ENCODE results near the gene TMC5. TPM values are rescaled to one million over a fixed set of nuclear protein-coding genes. Genes with fewer than 3 reads are reported as not detected.
"Not testable (repeated sequence)": the region's sequence is repeated elsewhere in the genome, so short reads cannot be mapped to it uniquely, and the experiment has no call there.

Gene TMC5
- polyA plus RNA-seq, 4 donors: 0.43 to 0.72 (median 0.51) TPM

DNA sequence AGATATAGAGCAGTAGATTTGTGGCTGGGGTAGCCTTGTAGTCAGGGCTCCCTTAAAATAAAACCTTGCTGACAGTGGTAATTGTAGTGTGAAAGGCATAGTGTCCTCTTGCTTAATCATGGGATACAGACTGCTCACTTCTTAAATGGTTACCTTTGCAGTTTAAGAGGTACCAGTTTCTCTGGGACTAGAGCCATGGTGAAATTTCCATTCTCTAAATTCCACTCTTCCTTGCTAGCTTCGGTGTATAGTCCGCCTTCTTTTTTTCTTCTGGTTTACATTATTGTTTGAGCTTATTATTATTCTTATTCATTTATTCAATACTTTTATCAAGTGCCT, 107.7 kb downstream of the TMC5 start:
- no peak for DNase-seq (ENCODE audit: low read depth in 4 of 4, low spot score in 3 of 4)

DNA sequence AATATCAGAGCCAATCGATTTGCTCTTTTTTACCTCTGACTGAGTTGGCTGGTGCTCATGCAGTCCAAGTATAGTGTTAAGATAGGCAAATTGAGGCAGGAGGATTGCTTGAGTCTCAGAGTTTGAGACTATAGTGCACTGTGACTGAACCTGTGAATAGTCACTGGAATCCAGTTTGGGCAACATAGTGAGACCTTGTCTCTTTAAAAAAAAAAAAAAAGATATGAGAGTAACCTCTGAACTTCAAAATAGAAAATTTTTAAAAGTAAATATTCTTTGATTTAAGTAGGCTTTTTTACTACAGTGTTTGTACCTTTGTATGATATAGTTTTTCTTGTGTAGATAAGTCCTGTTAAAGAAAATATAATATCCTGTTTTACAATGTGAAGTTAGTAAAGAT, 109.5 kb downstream of the TMC5 start:
- DNase-seq (ENCODE audit: low read depth in 4 of 4, low spot score in 3 of 4): no peak

DNA sequence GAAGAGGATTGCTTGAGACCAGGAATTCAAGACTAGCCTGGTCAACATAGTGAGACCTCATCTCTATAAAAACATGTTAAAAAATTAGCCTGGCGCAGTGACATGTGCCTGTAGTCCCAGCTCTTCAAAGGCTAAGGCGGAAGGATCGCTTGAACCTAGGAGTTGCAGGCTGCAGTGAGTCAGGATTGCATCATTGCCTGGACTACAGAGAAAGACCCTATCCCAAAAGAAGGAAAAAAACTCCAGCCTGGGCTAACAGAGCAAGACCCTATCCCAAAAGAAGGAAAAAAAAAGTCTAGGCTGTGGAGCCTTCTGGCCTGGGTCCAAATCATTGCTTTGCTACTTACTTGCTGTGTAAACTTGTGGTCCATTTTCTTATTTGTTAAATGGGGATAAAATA, 111.0 kb downstream of the TMC5 start:
- DNase-seq (ENCODE audit: low read depth in 4 of 4, low spot score in 3 of 4): no peak

DNA sequence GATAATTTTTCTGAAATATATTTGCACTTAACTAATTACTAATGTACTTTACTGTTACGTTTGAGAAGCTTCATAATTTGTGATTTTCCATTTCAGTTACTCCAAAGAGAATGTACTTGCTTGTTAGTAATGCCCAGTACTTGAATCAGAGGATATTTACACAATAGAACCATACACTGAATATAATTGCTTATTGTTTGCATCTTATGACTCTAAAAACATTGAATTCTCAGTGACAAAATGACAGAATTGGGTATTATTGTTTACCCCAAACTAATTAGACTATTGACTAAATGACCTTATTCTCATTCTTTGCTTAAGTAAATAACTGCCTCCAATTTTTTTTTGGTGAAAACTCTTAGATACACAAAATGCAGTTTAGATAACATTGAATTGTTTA, 114.9 kb downstream of the TMC5 start:
- DNase-seq (ENCODE audit: low read depth in 4 of 4, low spot score in 3 of 4): no peak

DNA sequence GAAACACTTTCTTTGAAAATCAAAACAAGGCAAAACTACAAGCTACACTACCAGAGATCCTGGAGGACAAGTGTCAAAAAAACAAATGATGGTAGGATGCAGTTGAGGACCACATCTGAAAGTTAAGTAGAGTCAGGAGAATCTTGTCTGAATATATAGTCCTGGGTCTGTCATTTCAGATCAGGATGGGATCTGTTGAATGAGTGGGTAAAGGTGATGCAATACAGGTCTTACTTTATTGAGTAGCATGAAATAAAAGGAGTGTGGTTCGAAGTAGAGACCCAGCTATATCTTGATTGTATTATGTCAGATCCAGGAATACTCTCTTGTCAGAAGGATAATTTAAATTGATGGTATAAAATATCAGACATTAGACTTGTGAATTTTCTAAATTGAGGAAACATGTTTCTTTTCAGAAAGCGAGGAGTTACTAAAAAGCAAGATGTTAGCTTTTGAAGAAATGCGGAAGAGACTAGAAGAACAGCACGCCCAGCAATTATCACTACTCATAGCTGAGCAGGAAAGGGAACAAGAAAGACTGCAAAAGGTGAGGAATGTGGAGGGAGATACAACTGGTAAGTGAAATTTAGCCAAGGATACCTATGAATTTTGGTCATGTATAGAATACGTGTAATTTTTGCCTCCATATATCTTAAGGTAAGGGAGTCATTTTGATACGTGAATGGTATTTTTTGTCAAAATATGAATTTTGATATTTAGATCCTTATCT, 122.7 kb downstream of the TMC5 start:
- no peak for DNase-seq (ENCODE audit: low read depth in 4 of 4, low spot score in 3 of 4)

DNA sequence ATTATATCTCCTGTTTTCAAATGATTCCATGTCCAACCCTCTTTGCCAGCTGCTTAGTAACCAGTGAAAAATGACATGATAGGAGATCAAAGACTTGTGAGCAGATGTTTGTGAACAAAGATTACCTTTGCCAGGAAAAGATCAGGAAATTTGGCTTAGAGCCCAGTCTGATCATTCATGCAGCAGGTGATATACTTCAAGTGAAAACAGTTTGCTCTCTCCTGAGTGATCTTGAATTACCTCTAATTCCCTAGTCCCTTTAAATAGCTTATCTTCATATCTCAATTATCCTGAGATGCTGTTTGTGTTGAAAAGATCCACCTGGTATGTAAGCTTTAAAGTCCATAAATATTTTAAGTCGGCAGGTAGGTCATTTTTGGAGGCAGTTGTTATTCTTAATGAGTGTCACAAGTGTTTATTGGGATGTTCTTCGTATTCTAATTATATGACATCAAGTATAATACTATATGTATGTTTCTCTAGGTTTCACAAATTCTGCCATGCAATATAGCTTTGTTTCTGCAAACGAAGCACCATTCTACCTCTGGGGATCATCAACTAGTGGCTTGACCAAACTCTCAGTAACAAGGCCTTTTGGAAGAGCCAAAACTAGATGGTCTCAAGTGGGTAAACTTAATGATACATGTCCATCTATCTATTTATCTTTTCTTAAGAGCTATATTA, 124.6 kb downstream of the TMC5 start:
- no peak for DNase-seq (ENCODE audit: low read depth in 4 of 4, low spot score in 3 of 4)

DNA sequence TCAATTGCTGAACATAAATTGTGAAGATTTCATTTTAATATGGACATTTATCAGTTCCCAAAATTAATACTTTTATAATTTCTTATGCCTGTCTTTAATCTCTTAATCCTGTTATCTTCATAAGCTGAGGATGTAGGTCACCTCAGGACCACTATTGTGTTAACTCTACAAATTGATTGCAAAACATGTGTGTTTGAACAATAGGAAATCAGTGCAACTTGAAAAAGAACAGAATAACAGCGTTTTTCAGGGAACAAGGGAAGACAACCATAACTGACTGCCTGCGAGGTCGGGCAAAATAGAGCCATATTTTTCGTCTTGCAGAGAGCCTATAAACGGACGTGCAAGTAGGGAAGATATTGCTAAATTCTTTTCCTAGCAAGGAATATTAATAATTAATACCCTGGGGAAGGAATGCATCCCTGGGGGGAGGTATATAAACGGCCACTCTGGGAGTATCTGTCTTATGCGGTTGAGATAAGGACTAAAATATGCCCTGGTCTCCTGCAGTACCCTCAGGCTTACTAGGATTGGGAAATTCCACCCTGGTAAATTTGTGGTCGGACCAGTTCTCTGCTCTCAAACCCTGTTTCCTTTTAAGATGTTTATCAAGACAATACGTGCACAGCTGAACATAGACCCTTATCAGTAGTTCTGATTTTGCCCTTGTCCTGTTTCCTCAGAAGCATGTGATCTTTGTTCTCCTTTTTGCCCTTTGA, 125.8 kb downstream of the TMC5 start:
- DNase-seq (ENCODE audit: low read depth in 4 of 4, low spot score in 3 of 4): not testable (repeated sequence)

DNA sequence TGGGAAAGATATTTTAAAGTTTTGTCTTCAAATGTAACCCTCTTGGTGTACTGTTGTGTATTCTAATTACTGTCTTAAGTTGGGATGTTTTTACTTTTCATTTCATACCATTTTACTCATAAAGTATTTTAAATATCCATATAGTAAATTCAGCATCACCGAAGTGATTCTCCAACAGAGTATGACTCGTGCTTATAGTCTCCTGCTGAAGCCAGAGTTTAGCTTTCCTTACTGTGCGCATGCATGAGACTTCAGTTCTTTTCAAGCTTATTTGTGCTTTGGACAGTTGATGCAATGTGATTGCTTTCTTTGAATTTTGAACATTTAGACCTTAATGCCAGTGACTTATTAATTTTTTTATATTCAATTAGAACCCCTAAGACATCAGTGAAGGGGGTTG, 130.5 kb downstream of the TMC5 start:
- no peak for DNase-seq (ENCODE audit: low read depth in 4 of 4, low spot score in 3 of 4)

Other genes starting within 250 kb of the TMC5 start
- gene SYT17, start 249.6 kb upstream of the TMC5 start, polyA plus RNA-seq (ENCODE audit: insufficient read length in 4 of 4): 10 to 100 TPM in 1 of 4 donors, 1 to 10 TPM in 3; 8.7 to 10.5 (median 9.2) TPM
- under 1 TPM in 1 of 4 donors, not detected in 3; 0.04 TPM for gene CLEC19A, start 132.2 kb upstream of the TMC5 start, polyA plus RNA-seq (ENCODE audit: insufficient read length in 4 of 4)
- gene GDE1, start 104.2 kb downstream of the TMC5 start, polyA plus RNA-seq (ENCODE audit: insufficient read length in 4 of 4): 10 to 100 TPM; 74.6 to 84.0 (median 79.3) TPM
- 10 to 100 TPM; 21.4 to 28.2 (median 25.7) TPM for gene CCP110, start 106.1 kb downstream of the TMC5 start, polyA plus RNA-seq (ENCODE audit: insufficient read length in 4 of 4)
- 10 to 100 TPM; 60.7 to 69.3 (median 65.1) TPM for gene VPS35L, start 137.8 kb downstream of the TMC5 start, polyA plus RNA-seq (ENCODE audit: insufficient read length in 4 of 4)